Mesenchymal stem cell (in vitro differentiated cells and primary cell): ENCODE results near the gene DMAP1.

Experiments used
- DNase-seq: peaks from one replicate; pipeline ENCODE4 v3.0.0-alpha.2; 2013
- H2AFZ ChIP-seq: one replicate; pipeline ENCODE4 v1.6.1; 2013; ENCODE audit warnings: low read depth, mild to moderate bottlenecking, control low read depth, inconsistent platforms, low read length, moderate library complexity
- H2AK5ac ChIP-seq: 2 replicates; pipeline ENCODE4 v1.6.1; 2013; ENCODE audit warnings: low read length, moderate library complexity, mild to moderate bottlenecking, inconsistent platforms; ENCODE audit not compliant: severe bottlenecking
- H2BK120ac ChIP-seq: one replicate; pipeline ENCODE4 v1.6.1; 2013; ENCODE audit warnings: low read depth, mild to moderate bottlenecking, inconsistent platforms, low read length, moderate library complexity
- H2BK12ac ChIP-seq, 2 experiments: one replicate each; pipeline ENCODE4 v1.6.1; 2013; ENCODE audit warnings: inconsistent platforms in 2 of 2, low read length in 2 of 2, mild to moderate bottlenecking in 2 of 2, moderate library complexity in 2 of 2, control low read depth in 1 of 2
- H2BK15ac ChIP-seq: one replicate; pipeline ENCODE4 v1.6.1; 2013; ENCODE audit warnings: mild to moderate bottlenecking, low read depth, inconsistent platforms; ENCODE audit not compliant: poor library complexity, severe bottlenecking
- H2BK5ac ChIP-seq: 2 replicates; pipeline ENCODE4 v1.6.1; 2013; ENCODE audit warnings: low read depth, mild to moderate bottlenecking, low read length, control low read depth, inconsistent platforms; ENCODE audit not compliant: poor library complexity, severe bottlenecking
- H3K14ac ChIP-seq, 2 experiments: one replicate each; pipeline ENCODE4 v1.6.1; 2013; ENCODE audit warnings: inconsistent platforms in 2 of 2, low read length in 2 of 2, control low read depth in 1 of 2, mild to moderate bottlenecking in 1 of 2, moderate library complexity in 1 of 2
- H3K18ac ChIP-seq, 2 experiments: one replicate each; pipeline ENCODE4 v1.6.1; 2013; ENCODE audit warnings: inconsistent platforms in 2 of 2, low read length in 2 of 2, control low read depth in 1 of 2, low read depth in 1 of 2, mild to moderate bottlenecking in 1 of 2
- H3K23ac ChIP-seq, 2 experiments: one replicate each; pipeline ENCODE4 v1.6.1; 2013; ENCODE audit warnings: inconsistent platforms in 2 of 2, low read length in 2 of 2, mild to moderate bottlenecking in 2 of 2, moderate library complexity in 2 of 2, control low read depth in 1 of 2
- H3K27ac ChIP-seq: 2 replicates; pipeline ENCODE4 v1.5.1; 2013; ENCODE audit warnings: mild to moderate bottlenecking, moderate library complexity, low read length, control low read depth, inconsistent platforms; ENCODE audit not compliant: poor library complexity, severe bottlenecking
- H3K27me3 ChIP-seq, 2 experiments: 2 replicates each; pipeline versions ENCODE4 v1.6.1 to v1.7.0; 2013; ENCODE audit warnings: low read length in 2 of 2, mild to moderate bottlenecking in 2 of 2, moderate library complexity in 2 of 2, control low read depth in 1 of 2, inconsistent platforms in 1 of 2; ENCODE audit not compliant: control insufficient read depth in 1 of 2, insufficient read depth in 1 of 2
- H3K36me3 ChIP-seq, 2 experiments: 2 replicates each; pipeline versions ENCODE4 v1.6.1 to v1.7.0; 2013; ENCODE audit warnings: low read length in 2 of 2, control low read depth in 1 of 2, inconsistent platforms in 1 of 2, low read depth in 1 of 2, mild to moderate bottlenecking in 1 of 2; ENCODE audit not compliant: insufficient read depth in 2 of 2, control insufficient read depth in 1 of 2
- H3K4ac ChIP-seq, 2 experiments: one replicate each; pipeline ENCODE4 v1.6.1; 2013; ENCODE audit warnings: inconsistent platforms in 2 of 2, low read length in 2 of 2, mild to moderate bottlenecking in 2 of 2, moderate library complexity in 2 of 2, control low read depth in 1 of 2, low read depth in 1 of 2
- H3K4me1 ChIP-seq: 2 replicates; pipeline ENCODE4 v1.6.1; 2013; ENCODE audit warnings: low read depth, low read length, control low read depth; ENCODE audit not compliant: control insufficient read depth, insufficient read depth
- H3K4me2 ChIP-seq: 2 replicates; pipeline ENCODE4 v1.6.1; 2013; ENCODE audit warnings: low read length, mild to moderate bottlenecking, inconsistent platforms; ENCODE audit not compliant: poor library complexity, severe bottlenecking
- H3K4me3 ChIP-seq, 2 experiments: 2 replicates each; pipeline versions ENCODE4 v1.5.1 to v1.7.0; 2013; ENCODE audit warnings: low read length in 2 of 2, mild to moderate bottlenecking in 2 of 2, control low read depth in 1 of 2, low read depth in 1 of 2; ENCODE audit not compliant: insufficient read depth in 1 of 2
- H3K79me1 ChIP-seq: replicated peaks from 2 replicates; pipeline ENCODE4 v1.6.1; 2013; ENCODE audit warnings: mild to moderate bottlenecking, control low read depth, low read length, inconsistent platforms; ENCODE audit not compliant: poor library complexity, severe bottlenecking
- H3K9ac ChIP-seq: 2 replicates; pipeline ENCODE4 v1.7.0; 2013; ENCODE audit warnings: mild to moderate bottlenecking, low read length, moderate library complexity
- H3K9me3 ChIP-seq: 2 replicates; pipeline ENCODE4 v1.7.0; 2013; ENCODE audit warnings: mild to moderate bottlenecking, low read length; ENCODE audit not compliant: control insufficient read depth
- H4K8ac ChIP-seq: one replicate; pipeline ENCODE4 v1.6.1; 2013; ENCODE audit warnings: inconsistent platforms, mild to moderate bottlenecking, low read length, moderate library complexity
- H4K91ac ChIP-seq: one replicate; pipeline ENCODE4 v1.6.1; 2013; ENCODE audit warnings: mild to moderate bottlenecking, low read length, inconsistent platforms
- WGBS: methylation state at CpG from one replicate; pipeline ENCODE4 v1.1.7; 2013; ENCODE audit warnings: mixed read lengths; 5-methylcytosine and 5-hydroxymethylcytosine counted together

DMAP1 gene

DNA sequence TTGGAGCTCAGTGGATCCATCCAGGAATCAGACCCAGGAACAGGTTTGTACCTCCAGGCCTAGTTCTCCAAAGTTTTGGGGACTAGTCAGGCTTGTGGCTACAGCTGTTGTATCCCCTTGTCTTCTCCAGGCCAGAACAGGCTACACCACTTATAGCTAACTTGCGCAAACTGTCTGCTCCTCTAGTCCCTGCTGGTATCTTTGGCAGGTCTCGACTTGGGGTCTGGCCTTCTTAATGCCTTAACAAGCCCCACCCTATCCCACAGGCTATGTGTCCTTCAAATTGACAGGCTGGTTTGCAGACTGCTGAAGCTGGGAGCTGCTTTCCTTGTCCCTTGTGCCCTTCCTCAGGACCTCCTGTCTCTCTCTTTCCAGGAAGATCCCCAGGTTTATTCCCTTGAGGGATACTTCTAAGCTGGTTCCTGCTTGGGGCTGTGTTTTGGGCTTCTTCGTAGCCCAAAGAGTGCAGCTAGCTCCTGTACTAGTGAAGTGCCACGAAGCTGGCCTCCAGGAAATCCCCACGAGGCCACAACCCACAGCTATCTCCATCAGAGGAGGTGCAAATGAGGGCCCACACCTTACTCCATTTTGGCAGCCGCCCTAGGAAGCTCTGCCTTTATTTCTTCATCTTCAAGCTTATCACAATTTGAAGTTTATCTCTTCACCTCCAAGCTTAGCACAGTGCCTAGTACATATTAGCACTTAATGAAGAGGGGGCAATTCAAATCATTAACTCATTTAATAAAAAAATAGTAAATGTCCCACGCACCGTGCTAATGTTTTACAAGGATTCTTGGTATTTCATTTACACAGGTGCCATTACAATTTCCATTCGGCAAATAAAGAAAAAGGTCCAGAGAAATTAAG lies 683 bp upstream of the DMAP1 start:
- no peak overlapping the region for H3K23ac ChIP-seq
- H2BK15ac ChIP-seq, result no peak overlapping the region
- WGBS, result 68% methylated on average over 8 of the region's 9 CpGs
- H2BK5ac ChIP-seq, result no peak overlapping the region
- H3K4me2 ChIP-seq, result peak overlapping the region; percentile 73
- H2BK12ac ChIP-seq, result peak overlapping the region in 1 of 2 experiments; percentile 42
- H3K27me3 ChIP-seq, result no peaks in the 10 kb centered on the region
- no peak overlapping the region for H3K18ac ChIP-seq
- peaks cover 17 to 29% of the 10 kb centered on the region in 2 experiments for H3K36me3 ChIP-seq
- H3K79me1 ChIP-seq, result peaks cover 25% of the 10 kb centered on the region
- peak overlapping the region; percentile 93 for H3K9ac ChIP-seq
- peaks cover 14% of the 10 kb centered on the region for H3K4me1 ChIP-seq
- H3K9me3 ChIP-seq, result no peaks in the 10 kb centered on the region
- peak overlapping the region; percentile 73 for H4K8ac ChIP-seq
- peak overlapping the region; percentile 16 for H2AFZ ChIP-seq
- H3K4ac ChIP-seq, result peak overlapping the region in 1 of 2 experiments; percentile 54
- H3K27ac ChIP-seq, result no peak overlapping the region
- H2BK120ac ChIP-seq, result no peak overlapping the region
- H4K91ac ChIP-seq, result no peak overlapping the region
- H3K14ac ChIP-seq, result no peak overlapping the region
- DNase-seq, result no peak
- H3K4me3 ChIP-seq, result peak overlapping the region in 1 of 2 experiments; percentile 99
- H2AK5ac ChIP-seq, result no peak overlapping the region

DNA sequence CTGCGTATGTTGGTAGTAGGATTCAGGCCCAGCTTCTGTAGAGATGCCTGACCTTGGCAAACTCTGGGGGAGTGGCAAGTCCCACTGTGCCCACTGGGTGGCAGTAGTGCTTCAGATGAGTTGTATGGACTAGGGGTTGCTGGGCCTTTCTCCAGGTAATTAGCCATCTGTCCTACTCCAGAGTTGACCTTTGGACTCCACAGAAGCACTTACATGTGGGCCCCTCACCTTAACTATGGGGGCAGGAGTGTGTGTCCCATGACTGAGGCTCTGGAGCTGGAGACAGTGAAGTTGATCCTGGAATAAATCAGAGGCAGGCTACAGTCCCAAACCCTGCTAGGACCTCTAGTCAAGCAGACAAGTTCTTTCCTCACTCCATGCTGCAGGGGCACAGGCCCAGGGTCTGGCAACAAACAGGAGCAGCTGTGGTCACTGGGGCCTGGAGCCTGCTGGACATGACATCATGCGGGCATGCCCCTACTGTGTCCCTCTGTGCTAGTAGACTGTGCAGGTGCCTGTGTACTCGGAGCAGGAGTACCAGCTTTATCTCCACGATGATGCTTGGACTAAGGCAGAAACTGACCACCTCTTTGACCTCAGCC lies 4.6 kb downstream of the DMAP1 start:
- Histone ChIP-seq H2BK12ac (no peak overlapping the region), H4K8ac (no peak overlapping the region), H3K23ac (no peak overlapping the region), H3K4ac (no peak overlapping the region), H3K4me3 (no peak overlapping the region), H3K4me1 (peaks cover 32% of the 10 kb centered on the region), H3K27ac (peak overlapping the region; percentile 9), H3K9me3 (no peaks in the 10 kb centered on the region), H3K14ac (no peak overlapping the region), H4K91ac (no peak overlapping the region), H3K9ac (peak overlapping the region; percentile 4), H3K18ac (no peak overlapping the region), H2AK5ac (no peak overlapping the region), H2BK5ac (no peak overlapping the region), H2BK15ac (no peak overlapping the region), H3K36me3 (peaks cover 70 to 80% of the 10 kb centered on the region in 2 experiments), H2BK120ac (no peak overlapping the region), H3K4me2 (no peak overlapping the region), H3K79me1 (peaks cover 28% of the 10 kb centered on the region), H3K27me3 (no peaks in the 10 kb centered on the region), H2AFZ (no peak overlapping the region)
- 87% methylated on average over 4 of the region's 4 CpGs for WGBS
- peak; percentile 70 for DNase-seq

- H3K14ac ChIP-seq, result no peak overlapping the region
- H3K4me3 ChIP-seq, result no peak overlapping the region
- WGBS, result 96% methylated on average over 24 of the region's 24 CpGs
- peaks cover 74 to 80% of the 10 kb centered on the region in 2 experiments for H3K36me3 ChIP-seq
- H2BK120ac ChIP-seq, result no peak overlapping the region
- H4K8ac ChIP-seq, result peak overlapping the region; percentile 31
- DNase-seq, result no peak
- no peak overlapping the region for H3K4me2 ChIP-seq
- no peak overlapping the region for H2BK12ac ChIP-seq
- no peak overlapping the region for H2AFZ ChIP-seq
- H4K91ac ChIP-seq, result no peak overlapping the region
- H3K79me1 ChIP-seq, result peaks cover 28% of the 10 kb centered on the region
- no peak overlapping the region for H2BK15ac ChIP-seq
- H3K27me3 ChIP-seq, result no peaks in the 10 kb centered on the region
- no peak overlapping the region for H3K18ac ChIP-seq
- no peak overlapping the region for H3K23ac ChIP-seq
- H2BK5ac ChIP-seq, result no peak overlapping the region
- no peaks in the 10 kb centered on the region for H3K9me3 ChIP-seq
- peaks cover 34% of the 10 kb centered on the region for H3K4me1 ChIP-seq
- no peak overlapping the region for H3K9ac ChIP-seq
- no peak overlapping the region for H2AK5ac ChIP-seq
- no peak overlapping the region for H3K4ac ChIP-seq
- no peak overlapping the region for H3K27ac ChIP-seq
These were observed 5.4 kb downstream of the DMAP1 start for GRCh38 chr1:44218503-44219300.

DNA sequence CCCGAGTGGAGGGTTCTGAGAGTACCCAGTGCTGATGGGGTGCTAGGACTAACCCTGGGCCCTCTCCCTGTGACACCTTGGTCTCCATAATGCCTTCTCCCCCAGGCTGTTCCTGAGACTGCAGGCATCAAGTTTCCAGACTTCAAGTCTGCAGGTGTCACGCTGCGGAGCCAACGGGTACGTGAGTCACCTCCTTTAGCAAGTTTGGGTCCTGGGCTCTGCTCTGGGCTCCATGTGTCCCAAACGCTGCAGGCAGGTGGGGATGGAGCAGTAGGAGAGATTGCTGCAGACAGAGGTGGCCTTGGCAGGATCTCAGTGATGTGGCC lies 6.0 kb downstream of the DMAP1 start:
- no peak overlapping the region for H3K14ac ChIP-seq
- no peak overlapping the region for H3K23ac ChIP-seq
- H2BK5ac ChIP-seq, result no peak overlapping the region
- 99% methylated on average over 6 of the region's 6 CpGs for WGBS
- H3K27ac ChIP-seq, result no peak overlapping the region
- H3K4ac ChIP-seq, result no peak overlapping the region
- H3K79me1 ChIP-seq, result peaks cover 24% of the 10 kb centered on the region
- peaks cover 30% of the 10 kb centered on the region for H3K4me1 ChIP-seq
- no peak overlapping the region for H4K91ac ChIP-seq
- peak overlapping the region; percentile 31 for H4K8ac ChIP-seq
- no peak overlapping the region for H2AK5ac ChIP-seq
- H3K27me3 ChIP-seq, result no peaks in the 10 kb centered on the region
- no peak overlapping the region for H2BK120ac ChIP-seq
- no peak overlapping the region for H2AFZ ChIP-seq
- no peak for DNase-seq
- H3K18ac ChIP-seq, result no peak overlapping the region
- no peak overlapping the region for H2BK12ac ChIP-seq
- H3K4me3 ChIP-seq, result no peak overlapping the region
- H3K4me2 ChIP-seq, result no peak overlapping the region
- H3K36me3 ChIP-seq, result peaks cover 74 to 80% of the 10 kb centered on the region in 2 experiments
- no peak overlapping the region for H3K9ac ChIP-seq
- H2BK15ac ChIP-seq, result no peak overlapping the region
- H3K9me3 ChIP-seq, result no peaks in the 10 kb centered on the region
